Measurements from ENCODE around the gene FRMD3.
A peak's percentile ranks its signal among the peaks of the same experiment; 100 is the strongest.
"Not testable (repeated sequence)": the region's sequence is repeated elsewhere in the genome, so short reads cannot be mapped to it uniquely, and the experiment has no call there.

The FRMD3 gene

DNA sequence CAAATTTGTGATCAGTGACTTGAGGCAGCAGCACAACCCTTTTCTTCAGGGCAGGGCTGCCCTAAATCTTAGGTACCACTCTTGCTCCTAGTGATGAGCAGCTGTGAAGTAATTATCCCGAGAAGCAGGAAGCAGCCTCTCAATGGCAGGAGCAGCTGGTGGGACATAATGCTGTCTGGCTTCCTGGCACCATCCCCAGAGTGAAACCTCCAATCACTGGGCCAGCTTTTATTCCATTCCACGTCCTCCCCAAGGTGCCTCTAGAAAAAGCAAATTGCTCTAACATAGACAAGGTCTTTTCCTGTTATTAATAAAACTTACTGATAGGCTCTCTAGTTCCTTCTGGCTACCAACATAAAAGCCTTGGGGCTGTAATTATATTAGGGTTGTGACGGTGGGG, 154.0 kb downstream of the FRMD3 start:
- no peak for DNase-seq

DNA sequence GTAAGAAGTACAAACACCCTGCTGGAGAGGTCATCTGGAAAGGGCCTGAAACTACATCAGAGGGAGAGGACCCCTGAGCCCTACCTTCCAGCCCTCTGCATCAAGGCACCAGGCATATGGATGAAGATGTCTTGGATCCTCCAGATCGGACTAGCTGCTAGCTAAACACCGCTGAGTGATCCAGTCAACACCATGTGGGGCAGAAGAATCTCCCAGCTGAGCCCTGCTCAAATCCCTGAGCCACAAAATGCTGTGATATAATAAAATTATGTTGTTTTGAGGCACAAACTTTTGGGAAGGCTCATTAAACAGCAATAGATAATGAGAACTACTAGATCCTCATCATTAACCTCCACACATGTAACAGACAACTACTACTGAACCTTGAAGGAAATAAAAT, 155.2 kb downstream of the FRMD3 start:
- DNase-seq = no peak

- no peak for DNase-seq
Observed at GRCh38 chr9:83382421-83382820, 155.8 kb downstream of the FRMD3 start.

DNA sequence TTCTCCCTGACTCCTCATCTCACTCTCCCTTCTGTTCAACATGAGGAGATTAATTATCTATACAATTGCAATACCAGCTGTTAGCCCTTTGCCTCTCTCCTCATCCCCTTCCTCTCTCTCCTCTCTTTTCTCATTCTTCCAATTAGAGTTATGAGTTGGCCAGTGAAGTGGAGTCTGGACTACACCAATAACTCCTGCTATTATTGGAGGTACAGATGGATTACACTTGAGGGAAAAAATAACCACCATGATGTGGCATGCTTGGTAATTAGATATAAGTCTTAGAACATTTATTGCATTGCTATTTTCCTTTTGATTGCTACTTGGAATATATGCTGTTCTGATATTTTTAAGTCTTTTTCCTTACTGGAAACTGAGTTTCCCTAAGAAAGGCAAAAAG, 159.2 kb downstream of the FRMD3 start:
- DNase-seq = no peak

DNA sequence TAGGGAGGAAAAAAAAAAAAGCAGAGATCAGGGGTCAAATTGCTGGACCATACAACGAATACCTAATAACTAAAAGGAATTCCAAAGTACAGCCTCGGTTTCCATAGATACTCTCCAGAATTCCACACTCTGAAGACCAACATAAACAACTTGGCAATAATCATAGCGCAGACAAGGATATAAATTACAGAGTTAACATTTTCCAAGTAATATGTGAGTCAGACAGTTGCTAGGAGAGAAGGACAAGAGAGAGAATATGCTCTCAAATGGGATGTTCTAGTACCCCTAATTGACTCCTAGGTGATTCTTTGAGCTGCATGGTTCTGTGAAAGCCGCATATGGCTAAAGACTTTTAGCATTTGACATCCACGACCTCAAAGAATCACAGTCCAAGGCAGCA, 165.2 kb downstream of the FRMD3 start:
- DNase-seq = peak; percentile 84

- no peak for DNase-seq
Observed at GRCh38 chr9:83367326-83367725, 170.9 kb downstream of the FRMD3 start.

GRCh38 chr9:83362341-83362995, 175.7 kb downstream of the FRMD3 start:
- no peak for DNase-seq

DNA sequence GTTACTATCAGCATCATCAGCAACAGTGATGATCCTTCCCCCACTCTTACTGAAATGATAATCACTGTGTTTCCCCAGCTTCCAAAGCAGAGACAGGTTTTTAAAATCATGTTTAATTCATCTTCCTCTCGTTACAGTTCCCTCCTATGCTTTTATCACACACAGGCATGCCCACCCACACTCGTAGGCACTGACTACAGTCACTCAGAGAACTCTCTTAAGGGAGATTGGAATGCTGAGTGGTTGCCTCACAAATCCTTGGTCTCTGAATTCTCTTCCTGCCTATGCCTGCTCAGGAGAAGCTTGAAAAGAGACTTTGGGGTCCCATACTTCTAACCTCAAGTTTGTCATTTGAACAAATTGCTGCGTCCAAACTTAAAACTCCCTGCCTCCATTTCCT, 179.2 kb downstream of the FRMD3 start:
- DNase-seq = no peak

- not testable (repeated sequence) for DNase-seq
Observed at GRCh38 chr9:83358493-83358892, 179.7 kb downstream of the FRMD3 start.

DNA sequence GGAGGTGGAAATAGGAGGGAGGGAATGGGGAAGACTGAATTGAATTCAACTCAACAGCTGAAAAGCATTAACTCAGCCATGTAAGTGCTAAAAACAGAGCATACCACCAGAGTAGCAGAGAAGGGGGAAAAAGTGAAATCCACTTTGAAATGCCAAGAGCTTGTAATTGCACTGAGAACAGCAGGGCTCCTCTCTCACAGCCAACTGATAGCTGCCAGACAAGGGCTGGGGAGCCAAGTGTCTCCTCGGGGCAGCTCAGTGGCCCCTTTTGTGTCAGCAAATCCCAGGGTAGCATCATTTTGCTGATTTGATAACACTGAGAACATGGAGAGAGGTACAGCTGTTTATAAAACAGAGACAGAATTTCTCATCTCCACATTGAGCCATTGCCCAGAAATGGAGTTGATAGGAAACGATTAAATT, 182.5 kb downstream of the FRMD3 start:
- no peak for DNase-seq

DNA sequence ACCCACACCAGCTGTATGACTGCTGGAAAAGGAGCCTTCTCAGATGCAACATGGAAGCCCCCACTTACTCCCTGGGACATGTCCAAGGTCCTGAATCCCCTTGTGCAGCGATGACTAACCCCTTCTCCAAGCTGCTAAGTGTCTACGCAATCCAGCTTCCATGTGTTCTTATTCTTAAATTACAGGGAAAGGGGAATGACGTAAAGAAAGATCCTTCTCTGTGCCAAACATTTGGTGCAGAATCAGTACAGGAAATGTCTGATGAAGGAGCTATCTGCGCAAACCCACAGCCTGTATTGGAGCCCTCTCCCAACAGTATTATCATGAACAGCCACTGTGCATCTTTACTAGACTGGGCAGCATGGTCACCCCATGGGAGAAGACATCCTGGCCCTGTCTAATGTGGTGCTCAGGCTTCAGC, 183.2 kb downstream of the FRMD3 start:
- DNase-seq = no peak

GRCh38 chr9:83349031-83349430, 189.2 kb downstream of the FRMD3 start:
- no peak for DNase-seq

- DNase-seq = no peak
Observed at GRCh38 chr9:83346655-83347420, 191.4 kb downstream of the FRMD3 start.

GRCh38 chr9:83343366-83343999, 194.7 kb downstream of the FRMD3 start:
- DNase-seq = no peak

GRCh38 chr9:83342731-83343130, 195.5 kb downstream of the FRMD3 start:
- DNase-seq = no peak

GRCh38 chr9:83342006-83342405, 196.2 kb downstream of the FRMD3 start:
- DNase-seq = no peak

GRCh38 chr9:83340451-83340850, 197.8 kb downstream of the FRMD3 start:
- no peak for DNase-seq

DNA sequence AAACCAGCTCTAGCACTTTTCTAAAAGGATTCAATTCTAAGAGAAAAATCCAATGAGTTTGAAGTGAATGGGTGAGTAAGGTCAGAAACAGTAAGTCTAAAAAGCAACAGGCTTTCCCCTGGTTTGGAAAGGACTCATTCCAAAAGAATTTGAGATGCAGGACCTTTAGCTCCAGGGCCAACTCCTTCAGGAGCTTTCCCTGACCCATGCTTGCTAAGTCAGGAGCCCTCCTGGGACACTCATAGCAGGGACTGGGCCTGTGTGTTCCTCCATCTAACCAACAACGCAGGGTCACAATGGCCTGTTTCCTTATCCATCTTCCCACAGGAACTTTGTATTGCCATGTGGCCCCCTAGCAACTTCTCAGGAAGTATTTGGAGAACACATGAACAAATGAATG, 198.8 kb downstream of the FRMD3 start:
- DNase-seq = no peak

DNA sequence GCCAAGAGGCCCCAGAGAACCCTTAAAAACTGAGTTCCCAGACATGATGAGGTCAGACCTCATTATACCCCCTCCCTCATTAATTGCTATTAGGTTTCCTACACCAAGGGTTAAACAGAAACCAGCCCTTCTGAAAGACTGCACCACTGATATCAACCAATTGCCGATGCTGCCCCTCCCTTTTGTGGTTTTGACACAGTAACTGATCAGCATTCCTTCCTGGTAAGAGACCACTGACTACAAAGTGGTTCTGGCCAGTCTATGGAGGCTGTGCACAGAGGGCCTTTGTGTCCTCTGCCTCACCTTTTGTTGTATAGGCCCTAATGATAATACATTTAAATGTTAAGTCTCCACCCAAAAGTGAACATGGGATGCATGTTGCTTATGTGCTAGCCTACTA, 201.5 kb downstream of the FRMD3 start:
- peak; percentile 1 for DNase-seq

GRCh38 chr9:83334320-83334719, 203.9 kb downstream of the FRMD3 start:
- DNase-seq = peak; percentile 74

GRCh38 chr9:83330207-83331196, 207.7 kb downstream of the FRMD3 start:
- DNase-seq = no peak

GRCh38 chr9:83327750-83328622, 210.2 kb downstream of the FRMD3 start:
- DNase-seq = no peak

All from kidney glomerular epithelial cell (primary cell).